Adrenal gland (tissue), 12 donors: ENCODE measurements around the gene TP53INP2. TPM values are rescaled to one million over a fixed set of nuclear protein-coding genes. Genes with fewer than 3 reads are reported as not detected.

Source experiments
- DNase-seq, 7 donors: peaks; one replicate each; pipeline ENCODE4 v3.0.0-alpha.2; 2019 to 2020
- H3K27ac ChIP-seq, 5 donors: fragments of 200-600 bp; sonication (generic) in 4 of 5; 1 replicate in 3 of 5; 2 replicates in 2 of 5; pipeline versions ENCODE4 v1.5.1 to v1.8.0; 2016 to 2020; ENCODE audit warnings: mild to moderate bottlenecking in 1 of 5
- H3K27me3 ChIP-seq: fragments of 200-600 bp; 2 replicates; pipeline ENCODE4 v1.8.0; 2021
- H3K36me3 ChIP-seq, 2 donors: fragments of 200-600 bp; replicated peaks in 1 of 2; 1 replicate in 1 of 2; 2 replicates in 1 of 2; pipeline versions ENCODE4 v1.5.1 to v1.8.0; 2018 to 2022
- H3K4me1 ChIP-seq, 2 donors: fragments of 200-600 bp; replicated peaks in 1 of 2; 1 replicate in 1 of 2; 2 replicates in 1 of 2; pipeline versions ENCODE4 v1.5.1 to v1.8.0; 2018 to 2021
- H3K4me3 ChIP-seq, 4 donors: fragments of 200-600 bp; sonication (generic) in 3 of 4; one replicate each; pipeline ENCODE4 v1.5.1; 2016 to 2018
- H3K9me3 ChIP-seq, 3 donors: fragments of 200-600 bp; sonication (generic) in 1 of 3; replicated peaks in 1 of 3; 1 replicate in 2 of 3; 2 replicates in 1 of 3; pipeline versions ENCODE4 v1.5.1 to v1.8.0; 2016 to 2021
- POLR2A ChIP-seq, 2 donors: fragments of 450-650 bp; IDR thresholded peaks; one replicate each; pipeline ENCODE4 v1.6.1; 2017; ENCODE audit warnings: antibody characterized with exemption in 2 of 2, mild to moderate bottlenecking in 2 of 2, moderate library complexity in 1 of 2
- WGBS, 4 donors: extraction: QIAGEN DNeasy Blood & Tissue Kit in 2 of 4; methylation state at CpG; one replicate each; pipeline versions ENCODE4 v1.1.5 to v1.1.7; 2013 to 2017; 5-methylcytosine and 5-hydroxymethylcytosine counted together
- intact Hi-C, 2 donors: fragments of 100-400 bp; cut with DNase I; formaldehyde crosslinking; loops; one replicate each; pipeline versions ENCODE4 v1.14.1 to v1.15.0; 2022 to 2023
- polyA plus RNA-seq, 3 donors: library from polyadenylated mRNA; stranded (reverse); fragments of 200-250 nt in 2 of 3; fragments of 350-450 nt in 1 of 3; fragmentation: Illumina TruSeq in 1 of 3; extraction: RNeasy Lipid Tissue Mini Kit (QIAGEN cat#74804) in 1 of 3; gene quantifications; one replicate each; pipeline ENCODE4 v1.2.3, GENCODE V29; 2013 to 2014
- total RNA-seq, 9 donors: library from RNA; depleted of rRNA in 4 of 9; stranded (reverse); fragments of >200 nt in 4 of 9; fragments of 120-200 nt in 1 of 9; fragmentation: NEBNext Ultra II Directional in 1 of 9; extraction: Animal tissue kit (Norgen Biotek cat#: 25700) in 1 of 9; gene quantifications; one replicate each; pipeline versions ENCODE4 v1.1.0 to v1.2.4, GENCODE V29; 2013 to 2023
- TF ChIP-seq, protein P1 (sequence below), 6 experiments: fragments of 450-650 bp in 4 of 6; fragments of 200-600 bp in 2 of 6; sonication (generic) in 1 of 6; IDR thresholded peaks; 1 replicate in 5 of 6; 2 replicates in 1 of 6; pipeline versions ENCODE4 v1.5.1 to v1.8.0; 2016 to 2021; ENCODE audit warnings: antibody characterized with exemption in 6 of 6, mild to moderate bottlenecking in 2 of 6, moderate library complexity in 1 of 6
- donor health status: healthy with polysubstance abuse.
- donor health status: Bipolar disorder and iron deficiency.
- donor health status: DM: yes; HTN: yes; CAD: no.
- donor health status: DM: no; HTN: no; CAD: no.
- donor health status: DM: no; HTN: no; CAD: no.
- donor health status: DM: yes; HTN: yes; CAD: no.

TP53INP2 gene
- total and polyA plus RNA-seq, 12 donors = 9.4 to 74.5 (median 18.7) TPM

DNA sequence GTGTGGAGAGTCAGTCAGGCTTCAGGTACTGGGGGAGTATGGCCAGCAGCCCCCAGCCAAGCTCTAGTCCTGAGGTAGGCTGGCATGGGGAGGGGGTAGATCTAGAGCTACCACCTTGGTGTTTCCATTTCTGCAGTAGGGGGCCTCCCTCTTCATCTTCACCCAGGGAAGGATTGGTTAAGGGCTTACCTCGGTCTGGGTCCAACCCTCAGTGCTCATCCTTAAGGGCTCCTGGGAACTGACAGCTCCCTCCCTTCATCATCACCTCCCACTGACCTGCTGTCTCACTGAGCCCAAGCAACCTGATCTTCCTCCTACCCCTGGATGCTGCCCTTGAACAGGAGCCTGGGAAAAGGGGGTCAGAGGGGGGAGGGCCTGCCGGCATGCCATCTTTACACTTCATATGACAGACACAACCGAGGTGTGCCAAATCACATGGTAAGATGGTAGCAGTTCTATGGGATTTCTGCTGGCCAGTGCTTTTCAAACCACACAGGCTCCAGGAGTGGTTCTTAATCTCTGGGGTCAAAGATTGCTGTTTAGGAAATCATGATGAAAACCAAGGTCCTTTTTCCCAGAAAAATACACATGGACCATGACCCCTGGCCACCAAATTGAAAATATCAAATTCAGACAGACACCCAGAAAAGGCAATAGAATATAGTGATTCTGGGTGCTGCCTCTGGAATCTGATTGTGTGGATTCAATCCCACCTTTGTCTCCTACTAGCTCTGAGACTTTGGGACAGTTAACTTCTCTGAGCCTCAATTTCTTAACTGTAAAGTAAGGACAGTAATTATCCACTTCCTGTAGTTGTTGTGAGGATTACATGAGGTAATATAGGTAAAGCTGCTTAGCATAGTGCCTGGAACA is 3.0 kb downstream of the TP53INP2 start:
- 38 to 58% (median 53%) methylated on average over 2 to 3 of the region's 3 CpGs for WGBS, 4 donors
- Histone ChIP-seq H3K36me3 (no peaks in the 10 kb centered on the region), H3K27me3 (no peaks in the 10 kb centered on the region), H3K4me3 (no peak overlapping the region), H3K9me3 (no peaks in the 10 kb centered on the region), H3K27ac (peak overlapping the region in 2 of 5 donors; percentile 9 to 17), H3K4me1 (peaks cover 27 to 52% of the 10 kb centered on the region in 2 donors)
- TF ChIP-seq, protein P1, sequence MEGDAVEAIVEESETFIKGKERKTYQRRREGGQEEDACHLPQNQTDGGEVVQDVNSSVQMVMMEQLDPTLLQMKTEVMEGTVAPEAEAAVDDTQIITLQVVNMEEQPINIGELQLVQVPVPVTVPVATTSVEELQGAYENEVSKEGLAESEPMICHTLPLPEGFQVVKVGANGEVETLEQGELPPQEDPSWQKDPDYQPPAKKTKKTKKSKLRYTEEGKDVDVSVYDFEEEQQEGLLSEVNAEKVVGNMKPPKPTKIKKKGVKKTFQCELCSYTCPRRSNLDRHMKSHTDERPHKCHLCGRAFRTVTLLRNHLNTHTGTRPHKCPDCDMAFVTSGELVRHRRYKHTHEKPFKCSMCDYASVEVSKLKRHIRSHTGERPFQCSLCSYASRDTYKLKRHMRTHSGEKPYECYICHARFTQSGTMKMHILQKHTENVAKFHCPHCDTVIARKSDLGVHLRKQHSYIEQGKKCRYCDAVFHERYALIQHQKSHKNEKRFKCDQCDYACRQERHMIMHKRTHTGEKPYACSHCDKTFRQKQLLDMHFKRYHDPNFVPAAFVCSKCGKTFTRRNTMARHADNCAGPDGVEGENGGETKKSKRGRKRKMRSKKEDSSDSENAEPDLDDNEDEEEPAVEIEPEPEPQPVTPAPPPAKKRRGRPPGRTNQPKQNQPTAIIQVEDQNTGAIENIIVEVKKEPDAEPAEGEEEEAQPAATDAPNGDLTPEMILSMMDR (IDR thresholded peaks at IDR 0.05) = no peak
- no peak for TF ChIP-seq POLR2A (IDR thresholded peaks at IDR 0.05)
- DNase-seq = no peak
- intact Hi-C loops = loop anchor here (10.0 kb wide), 1 partner anchor 132 kb away; no protein-coding TSS in a partner anchor

DNA sequence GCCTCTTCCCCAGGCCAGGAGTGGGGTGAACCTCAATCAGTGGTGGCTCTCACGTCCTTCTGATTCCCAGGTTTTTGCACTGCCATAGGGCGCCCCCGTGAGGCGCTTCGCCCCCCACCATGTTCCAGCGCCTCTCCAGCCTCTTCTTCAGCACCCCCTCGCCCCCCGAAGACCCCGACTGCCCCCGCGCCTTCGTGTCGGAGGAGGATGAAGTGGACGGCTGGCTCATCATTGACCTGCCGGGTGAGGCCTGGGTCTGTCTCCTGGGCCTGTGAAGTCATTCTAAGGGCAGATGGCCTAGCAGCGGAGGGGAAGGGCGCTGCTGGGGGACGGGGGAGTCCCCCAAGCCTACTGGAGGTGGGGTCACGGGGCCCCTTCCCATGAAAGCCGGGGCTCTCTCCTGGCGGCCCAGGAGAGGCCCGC is 4.5 kb downstream of the TP53INP2 start:
- Histone ChIP-seq H3K36me3 (no peaks in the 10 kb centered on the region), H3K4me3 (peak overlapping the region in 2 of 4 donors; percentile 59 to 92), H3K27me3 (no peaks in the 10 kb centered on the region), H3K9me3 (no peaks in the 10 kb centered on the region), H3K4me1 (peaks cover 31 to 60% of the 10 kb centered on the region in 2 donors), H3K27ac (peak overlapping the region in 4 of 5 donors; percentile 83 to 96 (median 92))
- intact Hi-C loops = loop anchor here (10.0 kb wide), 1 partner anchor 134 kb away; no protein-coding TSS in a partner anchor
- DNase-seq = peak; percentile 32 to 76 (median 54)
- 8 to 15% (median 12%) methylated on average over 10 to 22 of the region's 22 CpGs for WGBS, 4 donors
- TF ChIP-seq, protein P1 (IDR thresholded peaks at IDR 0.05) = peak; percentile 12 to 57 (median 25)
- TF ChIP-seq POLR2A (IDR thresholded peaks at IDR 0.05) = no peak

DNA sequence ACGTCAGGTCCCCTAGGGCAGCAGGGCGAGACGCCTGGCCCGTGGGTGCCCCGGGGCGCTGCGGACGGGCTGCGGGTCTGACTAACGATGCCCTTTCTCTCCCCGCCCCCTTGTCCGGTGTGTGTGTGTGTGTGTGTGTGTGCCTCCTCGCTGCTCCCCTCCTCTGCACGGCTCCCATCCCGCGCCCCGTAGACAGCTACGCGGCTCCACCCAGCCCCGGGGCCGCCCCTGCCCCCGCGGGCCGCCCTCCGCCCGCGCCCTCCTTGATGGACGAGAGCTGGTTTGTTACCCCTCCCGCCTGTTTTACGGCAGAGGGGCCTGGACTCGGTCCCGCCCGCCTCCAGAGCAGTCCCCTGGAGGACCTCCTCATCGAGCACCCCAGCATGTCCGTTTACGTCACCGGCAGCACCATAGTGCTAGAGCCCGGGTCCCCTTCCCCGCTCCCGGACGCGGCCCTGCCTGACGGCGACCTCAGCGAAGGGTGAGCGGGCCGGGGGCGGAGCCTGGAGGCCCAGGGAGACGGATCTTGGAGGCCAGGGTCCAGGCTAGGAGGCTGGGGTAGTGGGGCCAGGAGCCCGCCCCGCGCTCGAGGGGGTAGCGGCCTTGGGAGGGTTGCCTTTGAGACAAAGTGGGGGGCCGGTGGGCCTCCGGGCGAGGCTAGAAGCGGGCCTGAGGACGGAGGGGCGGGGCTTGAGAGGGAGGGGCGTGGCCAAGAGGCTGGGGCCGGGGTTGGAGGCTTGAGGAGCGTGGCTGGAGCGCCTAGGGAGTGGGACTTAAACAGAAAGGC is 5.1 kb downstream of the TP53INP2 start:
- no peaks in the 10 kb centered on the region for H3K9me3 ChIP-seq
- TF ChIP-seq POLR2A (IDR thresholded peaks at IDR 0.05) = peak in 1 of 2 donors; percentile 40
- TF ChIP-seq, protein P1 (IDR thresholded peaks at IDR 0.05) = no peak
- intact Hi-C loops = loop anchor here (10.0 kb wide), 1 partner anchor 134 kb away; no protein-coding TSS in a partner anchor
- 0 to 1% (median 1%) methylated on average over 7 to 64 of the region's 64 CpGs for WGBS, 4 donors
- DNase-seq = peak; percentile 80 to 93 (median 88)
- peak overlapping the region; percentile 75 to 96 (median 91) for H3K27ac ChIP-seq
- peaks cover 0 to 4% of the 10 kb centered on the region in 2 donors for H3K36me3 ChIP-seq
- no peaks in the 10 kb centered on the region for H3K27me3 ChIP-seq
- H3K4me1 ChIP-seq = peaks cover 34 to 62% of the 10 kb centered on the region in 2 donors
- H3K4me3 ChIP-seq = peak overlapping the region; percentile 3 to 92 (median 61)
